A673 (cell line): Measurements from ENCODE around the gene BET1.

Experiments used
- CTCF ChIP-seq: fragments of 300-800, 200-600 bp; sonication (generic); conservative IDR thresholded peaks from 2 replicates; pipeline ENCODE4 v1.5.1; 2017; ENCODE audit warnings: low read depth, mild to moderate bottlenecking, antibody characterized with exemption, low read length, moderate library complexity, mixed read lengths
- EZH2 ChIP-seq: fragments of 200-600 bp; sonication (generic); IDR thresholded peaks from 2 replicates; pipeline ENCODE4 v1.6.1; 2017; ENCODE audit warnings: borderline replicate concordance, low read depth, mild to moderate bottlenecking, mixed read lengths, antibody characterized with exemption, low read length; ENCODE audit not compliant: poor library complexity, severe bottlenecking

GRCh38 chr7:93964262-93964661 is 39.9 kb downstream of the BET1 start:
- TF ChIP-seq CTCF, result no peak
- no peak for TF ChIP-seq EZH2
